B cell (primary cell): ENCODE data around the gene MED31. TPM values are rescaled to one million over a fixed set of nuclear protein-coding genes. Genes with fewer than 3 reads are reported as not detected.

Experiments
- ATAC-seq: fragments of 200-7000 bp; cut with Tn5 transposase; one replicate; pipeline ENCODE4 v1.10.0; 2021; ENCODE audit warnings: low read depth, mild to moderate bottlenecking, moderate number of reproducible peaks, moderate library complexity
- CTCF ChIA-PET: fragments of 350-600 bp; sonication (Branson Sonifier 250); formaldehyde crosslinking; loops from one replicate; lab custom pipeline; 2021; ENCODE audit warnings: antibody characterized with exemption, inconsistent platforms; lab: Charles Lee
- POLR2A ChIA-PET: fragments of 350-600 bp; sonication (Branson Sonifier 250); formaldehyde crosslinking; loops from one replicate; lab custom pipeline; 2021; ENCODE audit warnings: antibody characterized with exemption; lab: Charles Lee
- DNase-seq: peaks from one replicate; pipeline ENCODE4 v3.0.0; 2013
- H2AFZ ChIP-seq: 2 replicates; pipeline ENCODE4 v1.6.1; 2012; ENCODE audit warnings: mild to moderate bottlenecking, low read depth, low read length; ENCODE audit not compliant: insufficient read depth, poor library complexity, severe bottlenecking
- H3K27ac ChIP-seq, 2 donors: 1 replicate in 1 of 2; 2 replicates in 1 of 2; pipeline ENCODE4 v1.5.1; 2012 to 2013; ENCODE audit warnings: low read length in 2 of 2, mild to moderate bottlenecking in 2 of 2, moderate library complexity in 1 of 2
- H3K27me3 ChIP-seq, 4 experiments: fragments of 200-600 bp in 1 of 4; sonication (generic) in 1 of 4; replicated peaks in 1 of 4; 1 replicate in 2 of 4; 2 replicates in 2 of 4; pipeline versions ENCODE4 v1.6.1 to v1.7.0; 2013 to 2016; ENCODE audit warnings: low read length in 3 of 4, mild to moderate bottlenecking in 2 of 4, mixed read lengths in 1 of 4, moderate library complexity in 1 of 4; ENCODE audit not compliant: insufficient read depth in 4 of 4, control insufficient read depth in 3 of 4; ENCODE audit errors: control extremely low read depth in 1 of 4
- H3K36me3 ChIP-seq, 2 experiments: replicated peaks in 1 of 2; 1 replicate in 1 of 2; 2 replicates in 1 of 2; pipeline versions ENCODE4 v1.6.1 to v1.7.1; 2013; ENCODE audit warnings: low read length in 1 of 2; ENCODE audit not compliant: insufficient read depth in 2 of 2, control insufficient read depth in 1 of 2; ENCODE audit errors: control extremely low read depth in 1 of 2, extremely low read depth in 1 of 2
- H3K4me1 ChIP-seq, 2 donors: fragments of 200-600 bp in 1 of 2; sonication (generic) in 1 of 2; 1 replicate in 1 of 2; 2 replicates in 1 of 2; pipeline versions ENCODE4 v1.5.1 to v1.6.1; 2013 to 2017; ENCODE audit warnings: low read length in 2 of 2; ENCODE audit not compliant: control insufficient read depth in 2 of 2, insufficient read depth in 2 of 2
- H3K4me2 ChIP-seq: replicated peaks from 2 replicates; pipeline ENCODE3; 2012; ENCODE audit warnings: mild to moderate bottlenecking, low read depth, low read length; ENCODE audit not compliant: poor library complexity, severe bottlenecking
- H3K4me3 ChIP-seq, 5 experiments: fragments of 200-600 bp in 1 of 5; sonication (generic) in 1 of 5; 1 replicate in 3 of 5; 2 replicates in 2 of 5; pipeline versions ENCODE4 v1.5.1 to v1.7.0; 2011 to 2016; ENCODE audit warnings: low read length in 4 of 5, mild to moderate bottlenecking in 4 of 5, low read depth in 2 of 5, control low read depth in 1 of 5, moderate library complexity in 1 of 5; ENCODE audit not compliant: insufficient read depth in 1 of 5; ENCODE audit errors: control extremely low read depth in 1 of 5, extremely low read depth in 1 of 5
- H3K79me2 ChIP-seq: fragments of 200-600 bp; sonication (generic); one replicate; pipeline ENCODE4 v1.6.0; 2016; ENCODE audit warnings: low read length; ENCODE audit not compliant: control insufficient read depth, insufficient read depth
- H3K9ac ChIP-seq: fragments of 200-600 bp; sonication (generic); 2 replicates; pipeline ENCODE4 v1.6.1; 2017; ENCODE audit warnings: mild to moderate bottlenecking, low read length, moderate library complexity
- H3K9me3 ChIP-seq, 3 donors: one replicate each; pipeline versions ENCODE4 v1.6.1 to v1.7.1; 2013; ENCODE audit warnings: low read length in 2 of 3; ENCODE audit not compliant: control insufficient read depth in 2 of 3, insufficient read depth in 1 of 3; ENCODE audit errors: control extremely low read depth in 1 of 3
- H4K20me1 ChIP-seq: 2 replicates; pipeline ENCODE4 v1.6.0; 2012; ENCODE audit warnings: mild to moderate bottlenecking, low read length; ENCODE audit not compliant: insufficient read depth, control insufficient read depth, poor library complexity, severe bottlenecking
- H3K27ac Mint-ChIP-seq: one replicate; pipeline ENCODE4 v1.8.0; 2021; ENCODE audit warnings: mixed read lengths
- H3K27me3 Mint-ChIP-seq: one replicate; pipeline ENCODE4 v1.8.0; 2021; ENCODE audit warnings: mixed read lengths
- H3K4me1 Mint-ChIP-seq: one replicate; pipeline ENCODE4 v1.8.0; 2021; ENCODE audit warnings: mixed read lengths
- H3K4me3 Mint-ChIP-seq: one replicate; pipeline ENCODE4 v1.8.0; 2021; ENCODE audit warnings: mixed read lengths
- H3K9me3 Mint-ChIP-seq: one replicate; pipeline ENCODE4 v1.8.0; 2022; ENCODE audit warnings: mixed read lengths; ENCODE audit not compliant: insufficient read depth
- EZH2 ChIP-seq: IDR thresholded peaks from 2 replicates; pipeline ENCODE4 v1.6.1; 2012; ENCODE audit warnings: borderline replicate concordance, low read depth, mild to moderate bottlenecking, moderate library complexity, low read length; ENCODE audit not compliant: insufficient read depth, poor library complexity, severe bottlenecking
- WGBS: methylation state at CpG from one replicate; pipeline ENCODE4 v1.1.5; 2013; ENCODE audit warnings: missing lambda C conversion rate; ENCODE audit not compliant: insufficient coverage; 5-methylcytosine and 5-hydroxymethylcytosine counted together
- intact Hi-C: fragments of 100-400 bp; cut with micrococcal nuclease; formaldehyde crosslinking; loops from one replicate; pipeline ENCODE4 v1.10.0; 2022
- polyA plus RNA-seq: library from polyadenylated mRNA; depleted of rRNA; stranded (reverse); fragments of >200 nt; gene quantifications from 2 replicates; pipeline ENCODE4 v1.2.3, GENCODE V29; 2012
- total RNA-seq, 2 donors: library from RNA; stranded (reverse); fragments of 120-200 nt in 1 of 2; gene quantifications; 1 replicate in 1 of 2; 2 replicates in 1 of 2; pipeline versions ENCODE4 v1.2.3 to v1.2.4, GENCODE V29; 2013 to 2022
- TF ChIP-seq, protein P1 (sequence below): fragments of 200-600 bp; IDR thresholded peaks from one replicate; pipeline ENCODE4 v1.8.0; 2022; ENCODE audit warnings: antibody characterized with exemption, mild to moderate bottlenecking

MED31 gene
- total and polyA plus RNA-seq, 2 donors (not counting 1 experiment from before 2014, with no cell fraction given) = 9.2 to 25.5 TPM

DNA sequence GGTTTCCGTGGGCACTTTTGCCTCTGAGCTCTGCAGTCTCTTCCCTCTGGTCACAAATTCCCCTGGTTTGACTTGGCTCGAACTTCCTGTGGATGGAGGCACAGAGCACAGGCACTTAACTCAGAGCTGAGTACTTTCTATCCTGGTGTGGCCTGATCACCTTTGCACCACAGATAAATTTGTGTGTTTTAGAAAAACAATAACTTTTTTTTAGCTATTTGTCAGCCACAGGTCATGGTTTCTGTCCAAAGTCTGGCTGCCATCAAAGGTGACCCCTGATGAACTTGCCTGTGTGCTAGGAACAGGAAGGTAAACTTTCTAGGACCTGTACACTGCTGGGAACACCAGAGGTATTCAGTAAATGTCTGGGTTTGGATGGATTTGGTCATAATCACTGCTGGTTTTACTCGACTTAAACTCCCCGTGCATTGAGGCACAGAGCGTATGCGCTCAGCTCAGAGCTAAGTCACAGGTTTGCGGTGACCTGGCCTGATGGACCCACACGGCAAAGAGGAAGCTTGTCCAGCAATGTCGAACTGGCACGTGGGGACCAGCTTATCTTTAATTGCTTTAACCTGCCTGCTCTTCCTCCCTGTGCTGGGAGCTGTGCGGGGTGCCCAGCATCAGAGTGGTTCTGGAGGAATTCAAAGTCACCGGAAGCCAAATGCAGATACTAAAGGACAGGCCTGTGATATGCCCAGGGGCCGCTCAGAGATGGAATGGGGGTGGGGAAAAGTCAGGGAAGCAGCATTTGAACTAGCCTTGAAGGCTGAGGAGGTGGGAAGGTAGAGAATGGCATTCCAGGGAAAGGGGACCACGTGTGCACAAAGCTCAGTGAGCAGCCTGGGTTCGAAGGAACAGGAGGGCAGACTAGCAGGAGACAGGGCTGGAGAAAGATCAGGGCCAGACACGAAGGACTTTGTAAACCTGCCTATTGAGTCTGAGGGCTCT lies 48.9 kb upstream of the MED31 start:
- 90% methylated on average over 15 of the region's 16 CpGs for WGBS
- no peak for ATAC-seq
- Histone ChIP-seq H3K9ac (no peak overlapping the region), H3K27ac (no peak overlapping the region), H3K36me3 (no peaks in the 10 kb centered on the region), H3K4me2 (no peak overlapping the region), H4K20me1 (no peaks in the 10 kb centered on the region), H2AFZ (no peak overlapping the region), H3K4me1 (no peaks in the 10 kb centered on the region), H3K79me2 (no peaks in the 10 kb centered on the region), H3K27me3 (peaks cover 0 to 5% (median 2%) of the 10 kb centered on the region in 4 experiments), H3K4me3 (no peak overlapping the region), H3K9me3 (no peaks in the 10 kb centered on the region)
- ChIA-PET POLR2A (no interaction called here), CTCF (interaction anchor here (4.1 kb wide), 1 partner anchor 228 kb away, joined by 24 read pairs; no protein-coding TSS in a partner anchor)
- H3K27ac Mint-ChIP-seq = no peak overlapping the region
- no peaks in the 10 kb centered on the region for H3K9me3 Mint-ChIP-seq
- TF ChIP-seq, protein P1, sequence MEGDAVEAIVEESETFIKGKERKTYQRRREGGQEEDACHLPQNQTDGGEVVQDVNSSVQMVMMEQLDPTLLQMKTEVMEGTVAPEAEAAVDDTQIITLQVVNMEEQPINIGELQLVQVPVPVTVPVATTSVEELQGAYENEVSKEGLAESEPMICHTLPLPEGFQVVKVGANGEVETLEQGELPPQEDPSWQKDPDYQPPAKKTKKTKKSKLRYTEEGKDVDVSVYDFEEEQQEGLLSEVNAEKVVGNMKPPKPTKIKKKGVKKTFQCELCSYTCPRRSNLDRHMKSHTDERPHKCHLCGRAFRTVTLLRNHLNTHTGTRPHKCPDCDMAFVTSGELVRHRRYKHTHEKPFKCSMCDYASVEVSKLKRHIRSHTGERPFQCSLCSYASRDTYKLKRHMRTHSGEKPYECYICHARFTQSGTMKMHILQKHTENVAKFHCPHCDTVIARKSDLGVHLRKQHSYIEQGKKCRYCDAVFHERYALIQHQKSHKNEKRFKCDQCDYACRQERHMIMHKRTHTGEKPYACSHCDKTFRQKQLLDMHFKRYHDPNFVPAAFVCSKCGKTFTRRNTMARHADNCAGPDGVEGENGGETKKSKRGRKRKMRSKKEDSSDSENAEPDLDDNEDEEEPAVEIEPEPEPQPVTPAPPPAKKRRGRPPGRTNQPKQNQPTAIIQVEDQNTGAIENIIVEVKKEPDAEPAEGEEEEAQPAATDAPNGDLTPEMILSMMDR = no peak
- no peak for TF ChIP-seq EZH2
- intact Hi-C loops = loop anchor here (5.0 kb wide), 1 partner anchor 228 kb away; no protein-coding TSS in a partner anchor
- peaks cover 21% of the 10 kb centered on the region for H3K27me3 Mint-ChIP-seq
- no peak overlapping the region for H3K4me3 Mint-ChIP-seq
- peaks cover 3% of the 10 kb centered on the region for H3K4me1 Mint-ChIP-seq
- DNase-seq = no peak

DNA sequence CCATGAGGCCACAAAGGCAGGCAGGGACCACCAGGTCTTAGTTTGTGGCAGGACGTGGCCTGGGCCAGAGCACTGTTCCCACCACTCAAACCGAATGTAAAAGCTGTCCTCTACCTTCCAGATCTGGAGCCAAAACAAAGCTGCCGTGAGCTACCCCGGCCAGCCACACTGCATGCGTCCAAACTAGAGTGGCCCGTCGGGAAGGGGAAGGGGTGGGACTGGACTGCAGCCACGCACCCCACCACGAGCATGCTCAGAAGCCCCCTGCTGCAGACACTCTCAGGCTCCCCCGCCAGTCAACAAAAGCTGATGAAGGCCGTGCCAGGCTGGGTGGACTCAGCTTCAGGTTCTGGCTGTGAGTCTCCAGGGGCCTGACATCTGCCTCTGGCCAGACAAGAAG lies 46.6 kb upstream of the MED31 start:
- H3K4me1 ChIP-seq = no peaks in the 10 kb centered on the region
- no peak overlapping the region for H3K9ac ChIP-seq
- H3K4me3 ChIP-seq = no peak overlapping the region
- no peaks in the 10 kb centered on the region for H4K20me1 ChIP-seq
- H3K9me3 ChIP-seq = no peaks in the 10 kb centered on the region
- ChIA-PET POLR2A (no interaction called here), CTCF (no interaction called here)
- no peak overlapping the region for H3K27ac ChIP-seq
- whole genome bisulfite sequencing = 78% methylated on average over 11 of the region's 11 CpGs
- Mint-ChIP-seq H3K27me3 (peaks cover 23% of the 10 kb centered on the region), H3K9me3 (no peaks in the 10 kb centered on the region), H3K4me3 (no peak overlapping the region), H3K27ac (no peak overlapping the region), H3K4me1 (peaks cover 3% of the 10 kb centered on the region)
- H3K4me2 ChIP-seq = no peak overlapping the region
- H2AFZ ChIP-seq = no peak overlapping the region
- intact Hi-C loops = no loop called here
- TF ChIP-seq, protein P1 = no peak
- TF ChIP-seq EZH2 = no peak
- no peak for ATAC-seq
- no peak for DNase-seq
- H3K79me2 ChIP-seq = no peaks in the 10 kb centered on the region
- no peaks in the 10 kb centered on the region for H3K36me3 ChIP-seq
- H3K27me3 ChIP-seq = peaks cover 0 to 9% (median 0%) of the 10 kb centered on the region in 4 experiments
